ENCODE measurements around the gene TUBA4A. TPM values are rescaled to one million over a fixed set of nuclear protein-coding genes. Genes with fewer than 3 reads are reported as not detected.
A peak's percentile ranks its signal among the peaks of the same experiment; 100 is the strongest.

Gene TUBA4A
- total RNA-seq, 1 experiment from 2014 or later = 106 TPM

DNA sequence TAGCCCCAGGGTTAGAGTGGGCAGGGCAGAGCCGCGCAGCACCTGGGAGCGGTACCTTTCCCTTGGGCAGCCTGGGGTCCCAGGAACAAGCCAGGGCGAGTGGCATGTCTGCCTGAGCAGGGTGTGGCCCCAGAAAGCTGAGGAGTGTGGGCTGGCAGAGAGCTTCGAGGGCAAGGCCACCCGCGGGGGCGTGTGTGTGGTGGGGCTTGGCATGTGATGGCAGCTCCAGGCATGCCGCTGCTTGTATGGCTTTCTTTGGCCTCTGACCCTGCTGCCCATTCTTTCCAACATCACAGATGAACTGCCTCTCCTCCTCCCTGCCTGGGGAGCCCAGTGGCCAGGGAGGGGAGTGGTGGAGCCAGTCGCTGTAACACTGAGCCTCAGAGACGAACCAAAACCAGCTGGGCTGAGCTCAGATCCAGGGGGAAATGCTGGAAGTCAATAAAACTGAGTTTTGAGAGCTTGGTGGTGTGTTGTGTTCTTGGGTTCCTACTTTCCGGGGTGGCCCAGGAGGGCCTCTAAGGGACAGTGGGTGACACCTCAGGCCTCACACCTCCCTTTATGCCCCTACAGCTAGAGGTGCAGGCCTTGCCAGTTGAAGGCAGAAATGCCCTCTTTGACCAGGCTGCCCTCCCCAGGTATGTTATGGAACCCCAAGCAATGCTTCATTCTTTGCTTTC is 32.9 kb upstream of the TUBA4A start:
- no peak for DNase-seq (ENCODE audit: low spot score)

DNA sequence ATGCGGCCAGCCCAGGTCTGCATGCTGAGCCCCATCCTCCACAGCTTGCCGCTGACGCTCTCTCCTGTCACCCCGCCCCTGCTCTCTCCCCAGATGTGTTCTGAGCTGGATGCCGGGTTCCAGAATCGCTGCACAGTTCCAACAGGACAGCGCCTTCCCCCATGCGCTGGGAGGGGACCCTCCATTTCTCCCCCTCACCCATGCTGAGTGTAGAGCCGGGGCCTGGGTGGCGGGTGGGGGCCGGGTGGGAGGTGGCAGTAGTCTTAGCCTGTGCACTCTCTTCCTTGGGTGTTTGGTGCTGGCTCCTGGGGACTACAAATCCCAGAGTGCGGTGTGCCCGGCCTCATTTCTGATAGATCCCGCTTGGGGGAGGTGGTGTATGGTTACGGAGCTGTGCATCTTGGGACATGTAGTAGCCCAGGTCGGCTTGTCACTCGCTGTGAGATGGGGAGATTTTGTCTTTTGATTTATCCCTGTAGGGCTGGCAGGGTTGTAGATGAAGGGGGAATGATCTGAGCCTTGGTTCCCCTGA is 32.2 kb upstream of the TUBA4A start:
- no peak for DNase-seq (ENCODE audit: low spot score)

GRCh38 chr2:219285373-219285735 is 31.6 kb upstream of the TUBA4A start:
- DNase-seq (ENCODE audit: low spot score) = no peak

DNA sequence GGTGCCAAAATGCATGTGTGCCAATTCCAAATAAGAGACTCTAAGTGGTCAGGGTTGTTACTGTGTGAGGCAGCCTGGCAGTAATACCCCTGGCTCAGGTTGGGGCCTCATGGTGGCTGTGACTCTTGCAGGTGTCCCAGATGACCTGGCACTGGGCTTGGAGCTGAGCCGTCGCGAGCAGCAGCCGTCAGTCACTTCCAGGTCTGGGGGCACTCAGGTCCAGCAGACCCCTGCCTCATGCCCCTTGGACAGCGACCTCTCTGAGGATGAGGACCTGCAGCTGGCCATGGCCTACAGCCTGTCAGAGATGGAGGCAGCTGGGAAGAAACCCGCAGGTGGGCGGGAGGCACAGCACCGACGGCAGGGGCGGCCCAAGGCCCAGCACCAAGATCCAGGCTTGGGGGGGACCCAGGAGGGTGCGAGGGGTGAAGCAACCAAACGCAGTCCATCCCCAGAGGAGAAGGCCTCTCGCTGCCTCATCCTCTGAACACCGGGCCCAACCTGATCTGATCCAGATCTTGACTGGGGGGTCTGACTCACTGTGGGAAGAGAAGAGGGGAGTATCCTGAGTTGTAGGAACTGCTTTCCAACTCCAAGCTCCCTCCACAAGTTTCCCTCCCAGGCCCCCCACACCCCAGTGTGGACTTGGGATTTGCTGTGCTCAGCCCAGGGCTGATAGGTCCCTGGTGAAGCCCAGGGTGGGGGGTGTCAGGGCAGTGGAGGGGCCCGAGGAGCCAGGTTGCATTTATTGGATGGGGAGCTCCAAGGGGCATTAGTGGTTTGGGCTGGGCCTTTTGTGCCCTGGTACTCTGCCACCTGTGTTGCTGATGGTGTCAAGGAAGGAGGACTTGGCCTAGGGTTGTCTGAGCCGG is 31.0 kb upstream of the TUBA4A start:
- DNase-seq (ENCODE audit: low spot score) = no peak

- no peak for DNase-seq (ENCODE audit: low spot score)
These were observed 29.3 kb upstream of the TUBA4A start for GRCh38 chr2:219282943-219283581.

GRCh38 chr2:219282375-219282774 is 28.7 kb upstream of the TUBA4A start:
- DNase-seq (ENCODE audit: low spot score) = no peak

DNA sequence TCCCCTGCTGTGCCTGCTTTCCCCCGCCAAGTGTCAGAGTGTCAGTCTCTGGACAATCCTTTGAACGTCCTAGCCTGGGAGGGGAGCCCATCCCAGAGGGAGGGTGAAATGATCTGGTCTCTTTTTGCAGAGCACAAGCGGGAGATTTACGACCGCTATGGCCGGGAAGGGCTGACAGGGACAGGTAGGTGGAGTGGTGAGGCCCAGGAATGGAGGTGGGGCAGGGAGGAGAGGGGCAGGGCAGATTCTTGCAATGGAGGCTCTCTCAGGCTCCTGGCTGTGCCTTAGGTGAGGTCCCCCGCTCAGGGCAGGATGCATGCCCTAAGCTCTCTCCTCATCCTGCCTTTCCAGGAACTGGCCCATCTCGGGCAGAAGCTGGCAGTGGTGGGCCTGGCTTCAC is 27.9 kb upstream of the TUBA4A start:
- no peak for DNase-seq (ENCODE audit: low spot score)

- DNase-seq (ENCODE audit: low spot score) = no peak
These were observed 26.9 kb upstream of the TUBA4A start for GRCh38 chr2:219280651-219281050.

GRCh38 chr2:219279916-219280516 is 26.3 kb upstream of the TUBA4A start:
- DNase-seq (ENCODE audit: low spot score) = no peak

DNA sequence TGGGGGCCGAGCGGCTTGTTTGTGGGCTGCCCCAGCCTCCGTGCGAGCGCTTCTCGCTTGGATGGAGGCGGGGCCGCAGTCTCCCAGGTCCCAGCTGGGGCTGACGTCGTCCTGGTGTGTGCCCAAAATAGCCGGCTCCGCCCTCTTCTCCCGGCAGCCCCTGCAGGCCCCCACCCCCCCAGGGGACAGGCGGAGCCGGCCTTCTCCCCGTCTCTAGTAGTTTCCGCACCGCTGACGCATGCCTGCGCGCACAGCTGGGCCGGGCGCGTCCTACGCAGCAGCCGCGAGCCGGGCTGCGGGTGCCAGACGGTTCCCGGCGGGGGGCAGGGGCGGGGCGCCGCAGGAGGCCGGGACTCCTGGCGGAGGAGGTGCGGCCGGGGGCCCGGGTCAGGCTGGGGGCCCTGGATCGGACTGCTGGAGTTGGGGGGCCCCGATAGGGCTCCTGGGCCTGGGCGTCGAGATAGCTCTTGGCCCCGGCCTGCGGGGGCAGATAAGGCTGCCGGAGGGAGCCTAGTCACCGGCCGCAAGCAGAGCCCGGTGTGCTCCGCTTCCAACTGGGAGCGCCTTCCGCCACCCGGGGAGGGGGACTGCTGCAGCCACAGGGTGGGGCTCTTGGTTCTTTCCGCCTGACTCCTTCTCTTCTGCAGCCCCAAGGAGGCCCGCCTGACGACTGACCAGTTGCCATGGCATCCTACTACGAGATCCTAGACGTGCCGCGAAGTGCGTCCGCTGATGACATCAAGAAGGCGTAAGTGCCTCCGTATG is 25.6 kb upstream of the TUBA4A start, which contains the start of gene DNAJB2:
Gene DNAJB2 (plus strand): TSS at position 216 of the 765 bp plus-strand sequence. CDS start 468 bp downstream, at position 684.
- peak; percentile 99 for DNase-seq (ENCODE audit: low spot score)

GRCh38 chr2:219278655-219279150 is 25.0 kb upstream of the TUBA4A start:
- DNase-seq (ENCODE audit: low spot score) = no peak

DNA sequence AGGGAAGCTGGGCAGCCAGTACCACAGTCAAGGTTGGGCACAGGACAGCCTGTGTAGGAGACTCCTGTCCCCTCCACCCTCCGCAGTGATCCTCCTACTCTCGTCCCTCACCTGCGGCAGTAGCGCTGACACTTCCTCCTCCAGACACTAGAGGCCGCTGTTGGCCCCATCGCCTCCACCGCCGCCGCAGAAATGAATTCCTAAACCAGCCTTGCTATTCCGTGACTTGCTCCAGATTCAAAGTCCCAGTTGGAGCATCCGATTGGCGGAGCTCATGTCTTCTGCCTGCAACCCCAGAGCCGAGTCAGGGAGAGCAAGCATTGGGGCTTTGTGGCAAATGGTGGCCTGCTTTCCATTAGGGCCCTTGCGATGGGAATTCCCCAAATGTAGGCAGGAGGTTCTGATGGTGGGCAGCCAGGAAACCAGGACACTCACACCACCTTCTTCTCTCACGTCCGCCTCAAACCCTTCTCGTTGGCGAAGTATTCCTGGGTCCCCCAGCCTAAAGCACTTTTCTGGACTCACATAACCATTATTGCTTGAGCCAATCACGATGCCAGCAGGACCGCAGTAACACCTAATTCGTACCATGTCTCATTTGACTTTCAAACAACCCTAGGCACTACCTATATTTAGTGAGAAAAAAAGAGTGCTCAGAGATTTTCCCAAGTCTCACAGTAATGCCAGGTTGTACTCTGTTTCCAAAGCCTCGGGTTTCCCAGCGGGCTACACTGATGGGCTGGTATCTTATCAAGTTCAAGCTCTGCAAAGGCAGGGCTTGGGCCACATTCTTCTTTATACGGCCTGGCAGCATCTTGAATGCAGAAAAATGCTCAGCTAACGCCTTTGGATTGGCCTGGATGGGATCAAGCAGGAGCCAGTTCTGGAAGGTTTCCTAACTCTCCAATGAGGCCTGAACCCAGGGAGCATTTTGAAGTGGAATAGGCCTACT is 24.3 kb upstream of the TUBA4A start:
- DNase-seq (ENCODE audit: low spot score) = peak; percentile 73

GRCh38 chr2:219274361-219274921 is 20.7 kb upstream of the TUBA4A start:
- peak; percentile 95 for DNase-seq (ENCODE audit: low spot score)

- peak; percentile 91 for DNase-seq (ENCODE audit: low spot score)
These were observed 20.2 kb upstream of the TUBA4A start for GRCh38 chr2:219273937-219274336.

DNA sequence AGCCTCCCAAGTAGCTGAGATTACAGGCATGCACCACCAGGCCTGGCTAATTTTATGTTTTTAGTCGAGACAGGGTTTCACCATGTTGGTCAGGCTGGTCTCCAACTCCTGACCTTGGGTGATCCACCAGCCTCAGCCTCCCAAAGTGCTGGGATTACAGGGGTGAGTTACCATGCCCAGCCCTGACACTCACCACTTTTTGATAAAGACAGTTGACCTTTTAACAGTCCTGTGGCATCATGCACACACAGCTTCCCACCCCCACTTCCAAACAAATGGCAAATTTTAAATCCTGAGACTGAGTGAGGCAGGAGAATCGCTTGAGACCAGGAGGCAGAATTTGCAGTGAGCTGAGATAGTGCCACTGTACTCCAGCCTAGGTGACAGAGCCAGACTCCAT is 19.3 kb upstream of the TUBA4A start:
- peak; percentile 84 for DNase-seq (ENCODE audit: low spot score)

DNA sequence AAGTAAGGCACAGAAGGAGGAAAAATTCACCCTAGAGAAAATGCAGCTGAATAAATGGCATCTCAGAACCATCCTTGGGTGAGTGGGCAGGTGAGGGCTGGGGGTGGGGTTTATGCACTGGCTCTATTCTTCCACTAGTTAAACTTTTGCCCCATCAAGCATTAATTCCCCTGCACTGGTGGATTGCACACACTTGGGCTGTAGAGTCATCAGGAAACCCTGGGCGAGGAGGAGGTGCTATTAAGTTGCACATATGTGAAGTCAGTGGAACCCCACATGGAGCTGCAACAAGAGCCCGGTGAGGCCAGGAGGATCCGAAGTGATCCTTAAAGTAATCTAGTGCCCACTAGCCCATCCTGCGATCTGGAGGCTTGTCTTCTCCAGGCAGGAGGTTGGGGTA is 18.6 kb upstream of the TUBA4A start:
- DNase-seq (ENCODE audit: low spot score) = no peak

GRCh38 chr2:219271021-219271420 is 17.3 kb upstream of the TUBA4A start:
- no peak for DNase-seq (ENCODE audit: low spot score)

DNA sequence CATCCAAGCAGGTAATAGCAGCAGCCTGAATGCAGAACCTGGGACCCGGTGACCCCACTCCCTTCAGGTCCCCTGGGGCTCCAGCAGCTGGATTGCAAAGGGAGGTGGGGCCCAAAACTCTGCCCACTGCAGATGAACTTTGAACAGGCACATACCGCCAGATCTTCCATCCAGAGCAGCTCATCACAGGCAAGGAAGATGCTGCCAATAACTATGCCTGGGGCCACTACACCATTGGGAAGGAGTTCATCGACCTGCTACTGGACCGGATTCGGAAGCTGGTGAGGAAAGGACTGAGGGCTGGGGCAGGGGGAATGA is 16.3 kb upstream of the TUBA4A start:
- no peak for DNase-seq (ENCODE audit: low spot score)

GRCh38 chr2:219269362-219270054 is 15.8 kb upstream of the TUBA4A start:
- no peak for DNase-seq (ENCODE audit: low spot score)
